ENCODE results near the gene ORAI3.

Gene ORAI3

DNA sequence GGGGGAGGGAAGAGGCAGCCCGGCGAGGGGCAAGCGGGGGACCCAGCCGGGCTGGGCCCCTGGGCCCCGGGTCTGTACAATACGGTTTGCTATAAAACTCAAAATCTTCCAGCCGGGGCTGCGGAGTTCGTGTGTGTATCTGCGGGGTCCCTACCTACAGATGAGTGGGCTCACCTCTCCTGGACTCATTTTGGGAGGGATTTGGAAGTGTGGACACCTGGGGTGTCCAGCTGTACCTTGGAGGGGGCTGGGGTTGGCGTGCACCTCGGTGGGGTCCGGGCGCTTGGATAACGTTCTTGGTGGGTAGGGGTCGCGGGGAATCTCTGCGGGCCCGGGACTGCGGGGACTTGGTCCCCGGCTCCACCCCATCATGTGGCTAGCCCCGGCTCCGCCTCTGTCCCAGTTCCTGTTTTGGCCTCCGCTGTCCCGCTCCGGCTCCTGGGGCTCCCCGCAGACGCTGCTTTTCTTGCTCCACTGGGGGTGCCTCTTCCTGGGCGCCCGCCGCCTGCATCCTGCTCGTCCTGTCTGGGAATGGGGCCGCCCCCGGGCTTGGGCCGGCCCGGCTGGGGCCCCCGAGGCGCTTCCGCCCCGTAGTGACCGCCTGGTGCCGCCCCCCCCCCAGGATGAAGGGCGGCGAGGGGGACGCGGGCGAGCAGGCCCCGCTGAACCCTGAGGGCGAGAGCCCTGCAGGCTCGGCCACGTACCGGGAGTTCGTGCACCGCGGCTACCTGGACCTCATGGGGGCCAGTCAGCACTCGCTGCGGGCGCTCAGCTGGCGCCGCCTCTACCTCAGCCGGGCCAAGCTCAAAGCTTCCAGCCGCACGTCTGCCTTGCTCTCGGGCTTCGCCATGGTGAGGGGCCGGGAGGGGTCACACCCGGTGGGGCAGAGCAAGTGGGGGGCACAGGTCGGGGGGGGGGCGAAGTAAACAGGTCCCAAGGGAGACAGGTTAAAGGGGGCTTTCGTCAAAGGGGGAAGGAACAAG lies at the start of gene ORAI3:
TSS of gene ORAI3 (plus strand) at position 402 of the 983 bp plus-strand sequence. CDS start at position 624, 222 bp downstream.
- peak in 1 of 2 experiments; percentile 18 for DNase-seq

DNA sequence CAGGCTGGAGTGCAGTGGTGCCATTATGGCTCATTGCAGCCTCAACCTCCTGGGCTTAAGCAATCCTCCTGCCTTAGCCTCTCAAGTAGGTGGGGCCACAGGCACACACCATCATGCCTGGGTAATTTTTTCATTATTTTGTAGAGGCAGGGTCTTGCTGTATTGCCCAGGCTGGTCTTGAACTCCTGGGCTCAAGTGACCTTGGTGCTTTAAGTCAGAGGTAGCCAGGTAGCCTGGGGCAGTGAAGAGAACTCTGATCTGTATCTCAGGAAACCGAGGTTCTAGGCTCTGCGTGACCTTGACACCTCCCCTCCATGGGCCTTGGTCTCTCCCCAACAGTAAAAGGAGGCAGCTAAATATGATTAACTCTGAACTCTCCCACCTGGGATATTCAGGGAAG lies 49.1 kb upstream of the ORAI3 start:
- DNase-seq: no peak

DNA sequence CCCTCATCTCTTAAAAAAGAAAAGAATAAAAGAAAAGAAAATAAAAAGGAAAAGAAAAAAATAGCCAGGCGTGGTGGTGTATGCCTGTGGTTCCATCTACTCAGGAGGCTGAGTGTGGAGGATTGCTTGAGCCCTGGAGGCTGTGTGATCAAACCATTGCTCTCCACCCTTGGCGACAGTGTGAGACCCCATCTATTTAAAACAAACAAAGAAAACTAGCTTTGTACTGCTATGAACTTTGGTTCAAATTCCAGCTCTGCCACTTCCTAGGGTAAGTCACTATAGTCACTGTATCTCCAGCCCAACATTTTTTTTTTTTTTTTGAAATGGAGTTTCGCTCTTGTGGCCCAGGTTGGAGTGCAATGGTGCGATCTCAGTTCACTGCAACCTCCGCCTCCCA lies 48.3 kb upstream of the ORAI3 start:
- no peak for DNase-seq

DNA sequence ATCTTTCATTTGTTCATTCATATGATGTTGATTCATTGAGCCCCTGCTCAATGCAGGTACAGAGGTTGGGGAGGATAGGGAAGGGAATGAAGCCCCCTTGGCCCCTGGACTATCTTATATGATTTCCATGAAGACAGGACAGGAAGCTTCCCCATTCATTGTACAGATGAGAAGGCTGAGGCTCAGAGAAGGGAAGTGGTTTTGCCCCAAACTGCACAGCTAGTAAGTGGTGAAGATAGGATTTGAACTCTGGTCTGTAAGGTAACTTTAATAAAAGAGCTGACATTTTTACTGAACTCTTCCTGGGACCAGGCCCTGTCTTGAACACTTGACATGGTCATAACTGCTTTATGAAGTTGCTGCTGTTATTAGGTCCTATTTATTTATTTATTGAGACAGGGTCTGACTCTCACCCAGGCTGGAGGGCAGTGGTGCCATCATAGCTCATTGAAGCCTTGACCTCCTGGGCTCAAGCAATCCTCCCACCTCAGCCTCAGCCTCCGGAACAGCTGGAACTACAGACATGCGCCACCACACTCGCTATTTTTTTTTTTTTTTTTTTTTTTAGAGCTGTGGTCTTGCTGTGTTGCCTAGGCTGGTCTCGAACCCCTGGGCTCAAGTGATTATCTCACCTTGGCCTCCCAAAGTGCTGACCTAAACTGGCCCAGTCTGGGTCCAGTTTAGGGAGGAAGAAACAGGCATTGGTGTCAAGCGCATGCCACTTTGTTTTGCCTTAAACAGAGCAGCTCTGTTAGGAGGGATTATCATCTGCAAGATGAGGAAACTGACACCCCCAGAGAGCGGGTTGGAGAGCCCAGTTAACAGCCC lies 47.5 kb upstream of the ORAI3 start:
- no peak for DNase-seq

DNA sequence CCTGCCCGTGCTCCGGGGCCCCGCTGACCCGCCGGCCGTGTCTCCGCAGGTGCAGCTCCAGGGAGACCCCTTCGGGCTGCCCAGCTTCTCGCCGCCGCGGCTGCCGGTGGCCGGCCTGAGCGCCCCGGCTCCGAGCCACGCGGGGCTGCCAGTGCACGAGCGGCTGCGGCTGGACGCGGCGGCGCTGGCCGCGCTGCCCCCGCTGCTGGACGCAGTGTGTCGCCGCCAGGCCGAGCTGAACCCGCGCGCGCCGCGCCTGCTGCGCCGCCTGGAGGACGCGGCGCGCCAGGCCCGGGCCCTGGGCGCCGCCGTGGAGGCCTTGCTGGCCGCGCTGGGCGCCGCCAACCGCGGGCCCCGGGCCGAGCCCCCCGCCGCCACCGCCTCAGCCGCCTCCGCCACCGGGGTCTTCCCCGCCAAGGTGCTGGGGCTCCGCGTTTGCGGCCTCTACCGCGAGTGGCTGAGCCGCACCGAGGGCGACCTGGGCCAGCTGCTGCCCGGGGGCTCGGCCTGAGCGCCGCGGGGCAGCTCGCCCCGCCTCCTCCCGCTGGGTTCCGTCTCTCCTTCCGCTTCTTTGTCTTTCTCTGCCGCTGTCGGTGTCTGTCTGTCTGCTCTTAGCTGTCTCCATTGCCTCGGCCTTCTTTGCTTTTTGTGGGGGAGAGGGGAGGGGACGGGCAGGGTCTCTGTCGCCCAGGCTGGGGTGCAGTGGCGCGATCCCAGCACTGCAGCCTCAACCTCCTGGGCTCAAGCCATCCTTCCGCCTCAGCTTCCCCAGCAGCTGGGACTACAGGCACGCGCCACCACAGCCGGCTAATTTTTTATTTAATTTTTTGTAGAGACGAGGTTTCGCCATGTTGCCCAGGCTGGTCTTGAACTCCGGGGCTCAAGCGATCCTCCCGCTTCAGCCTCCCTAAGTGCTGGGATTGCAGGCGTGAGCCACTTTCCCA lies 46.6 kb upstream of the ORAI3 start:
- no peak for DNase-seq

DNA sequence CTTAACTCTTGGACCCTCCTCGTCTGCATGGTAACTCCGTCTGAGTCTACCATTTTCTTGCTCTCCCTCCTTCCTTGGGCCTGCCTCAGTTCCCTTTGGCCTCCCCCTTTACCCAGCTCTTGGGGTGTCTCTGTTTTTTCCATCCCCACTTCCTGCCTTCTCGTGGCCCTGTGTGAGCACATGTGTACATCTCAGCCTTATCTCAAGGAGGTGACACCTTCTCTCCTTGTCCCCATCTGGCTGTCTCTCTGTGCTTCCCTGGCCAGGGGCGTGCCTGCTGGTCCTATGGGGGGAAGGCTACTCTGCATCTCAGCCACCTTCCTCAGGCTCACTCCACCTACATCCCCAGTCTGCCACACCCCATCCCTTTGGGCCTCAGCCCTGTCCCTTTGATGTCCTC lies 45.9 kb upstream of the ORAI3 start:
- DNase-seq: no peak

DNA sequence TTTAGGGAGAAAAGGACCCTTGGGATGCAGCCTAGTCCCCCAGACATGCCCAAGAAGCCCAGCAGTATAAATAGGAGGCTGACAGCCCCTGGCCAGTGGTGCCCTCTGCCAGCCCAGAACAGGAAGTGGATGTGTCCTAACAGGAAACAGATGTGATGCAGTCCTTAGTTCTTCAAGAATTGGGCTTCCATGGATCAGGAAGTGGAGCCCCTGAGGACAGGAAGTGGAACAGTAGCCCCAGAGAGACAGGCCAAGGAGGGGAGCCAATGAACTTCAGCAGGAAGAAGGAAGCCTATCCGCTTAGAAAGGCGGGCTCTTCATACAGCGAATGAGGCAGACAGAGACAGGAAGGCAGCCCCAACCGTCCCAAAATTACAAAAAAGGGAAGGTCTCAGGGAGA lies 45.3 kb upstream of the ORAI3 start:
- DNase-seq: no peak

DNA sequence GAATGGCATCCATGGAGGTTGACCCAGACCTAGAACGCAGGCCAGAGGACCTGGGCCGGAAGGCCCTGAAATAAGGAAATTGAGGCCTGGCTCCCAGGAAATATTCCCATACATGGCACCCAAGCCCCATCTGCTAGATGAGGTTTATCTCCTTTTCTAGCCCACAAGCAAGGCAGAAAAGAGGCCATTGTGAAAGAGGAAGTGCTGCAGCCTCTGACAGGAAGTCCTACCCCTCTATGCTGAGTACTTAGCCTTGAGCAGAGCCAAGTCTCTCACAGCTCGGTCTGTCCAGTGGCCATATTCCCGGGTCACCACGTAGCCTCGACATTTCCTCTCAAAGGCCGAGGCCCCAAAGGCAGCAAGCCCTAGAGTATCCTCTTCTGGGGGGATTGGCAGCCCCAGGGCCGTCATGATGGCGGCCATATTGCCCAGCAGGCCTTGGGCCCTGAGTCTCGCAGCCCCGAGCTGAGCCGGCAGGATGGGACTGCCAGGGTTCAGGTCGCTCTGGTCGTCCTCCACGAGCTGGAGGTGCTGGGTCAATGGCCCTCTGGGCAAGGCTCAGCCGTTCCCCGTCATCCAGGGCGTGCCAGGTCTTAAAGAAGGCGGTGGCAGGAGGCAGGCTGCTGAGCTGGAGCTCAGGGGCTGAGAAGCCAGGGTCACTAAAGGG lies 44.6 kb upstream of the ORAI3 start:
- no peak for DNase-seq

DNA sequence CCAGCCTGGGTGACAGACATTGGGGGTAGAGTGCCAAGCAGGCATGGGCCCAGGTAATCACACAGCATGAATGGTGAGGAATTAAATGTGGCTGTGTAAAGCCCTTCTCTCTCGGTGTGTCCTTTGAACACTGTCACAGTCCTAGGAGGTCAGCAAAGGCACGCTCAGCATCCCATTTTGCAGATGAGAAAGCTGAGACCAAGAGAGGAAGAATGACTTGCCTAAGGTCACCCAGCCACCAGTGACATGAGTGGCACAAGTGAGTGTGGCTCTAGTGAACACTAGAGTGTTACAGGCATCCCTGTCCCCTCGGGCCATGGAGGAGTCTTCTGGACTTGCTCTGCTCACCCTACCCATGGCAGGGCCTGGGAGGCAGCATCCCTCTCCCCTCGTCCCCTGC lies 41.8 kb upstream of the ORAI3 start:
- no peak for DNase-seq

DNA sequence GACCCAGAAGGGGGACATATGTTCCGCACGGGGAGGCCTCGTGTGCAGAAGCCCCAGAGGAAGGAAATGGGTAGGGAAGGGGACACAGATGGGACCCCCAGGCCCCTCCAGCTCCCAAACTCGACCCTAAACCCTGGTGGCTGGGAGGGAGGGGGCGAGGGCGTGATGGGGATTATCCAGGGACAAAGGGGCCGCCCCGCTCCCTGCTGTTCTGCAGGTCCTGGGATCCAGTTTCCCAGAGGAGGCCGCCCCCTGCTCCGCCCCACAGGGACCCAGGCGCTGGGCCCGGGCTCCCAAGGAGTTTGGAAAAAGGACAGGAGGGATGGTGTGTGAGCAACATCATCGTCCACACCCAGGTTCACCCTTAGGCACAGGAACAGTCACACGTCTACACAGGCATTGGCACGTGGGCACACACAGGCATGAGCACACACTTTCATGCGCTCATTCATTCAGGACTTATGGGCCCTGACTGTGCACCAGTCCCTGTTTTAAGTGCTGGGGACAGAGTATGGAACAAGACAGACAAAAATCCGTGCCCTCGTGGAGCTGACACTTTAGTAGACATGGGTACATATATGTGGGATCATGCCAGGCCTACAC lies 38.3 kb upstream of the ORAI3 start:
- no peak for DNase-seq

DNA sequence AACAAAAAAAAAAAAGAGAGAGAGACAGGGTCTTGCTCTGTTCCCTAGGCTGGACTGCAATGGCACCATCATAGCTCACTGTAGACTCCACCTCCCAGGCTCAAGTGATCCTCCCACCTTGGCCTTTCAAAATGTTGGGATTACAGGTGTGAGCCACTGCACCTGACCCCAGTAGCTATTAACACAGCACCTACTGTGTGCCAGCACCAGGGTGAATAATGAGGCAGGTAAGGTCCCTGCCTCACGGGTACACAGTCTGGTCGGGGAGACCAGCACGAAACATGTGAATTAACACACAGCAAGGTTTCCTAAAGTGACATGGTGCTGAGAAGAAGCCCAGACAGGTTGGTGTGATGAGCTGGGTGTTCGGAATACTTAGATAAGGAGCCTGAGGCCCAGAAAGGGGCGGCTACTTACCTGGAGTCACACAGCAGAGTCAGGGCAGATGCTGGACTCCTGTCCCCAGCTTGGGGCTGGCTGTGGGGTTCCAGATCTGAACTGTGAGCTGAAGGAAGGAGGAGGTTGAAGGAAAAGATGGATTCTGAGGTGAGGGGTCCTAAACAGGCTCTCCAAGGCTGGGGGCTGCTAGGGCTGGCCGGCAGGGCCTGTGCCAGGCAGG lies 36.0 kb upstream of the ORAI3 start:
- no peak for DNase-seq

DNA sequence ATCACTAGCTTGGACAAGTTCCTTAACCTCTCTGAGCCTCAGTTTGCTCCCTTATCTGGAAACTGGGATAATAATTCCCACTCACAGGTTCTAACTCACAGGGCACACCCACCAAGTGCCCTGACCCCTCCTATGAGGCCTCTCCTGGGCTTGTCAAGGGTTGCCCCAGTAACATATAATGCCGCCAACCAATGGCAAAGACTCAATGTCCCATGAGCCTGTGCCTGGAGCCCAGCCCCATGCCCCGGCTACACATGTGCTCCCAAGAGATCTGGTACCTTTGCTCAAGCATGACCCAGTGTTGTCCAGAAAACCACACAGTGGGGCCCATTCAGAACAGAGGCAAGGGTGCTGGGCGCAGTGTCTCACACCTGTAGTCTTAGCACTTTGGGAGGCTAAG lies 34.0 kb upstream of the ORAI3 start:
- no peak for DNase-seq

DNA sequence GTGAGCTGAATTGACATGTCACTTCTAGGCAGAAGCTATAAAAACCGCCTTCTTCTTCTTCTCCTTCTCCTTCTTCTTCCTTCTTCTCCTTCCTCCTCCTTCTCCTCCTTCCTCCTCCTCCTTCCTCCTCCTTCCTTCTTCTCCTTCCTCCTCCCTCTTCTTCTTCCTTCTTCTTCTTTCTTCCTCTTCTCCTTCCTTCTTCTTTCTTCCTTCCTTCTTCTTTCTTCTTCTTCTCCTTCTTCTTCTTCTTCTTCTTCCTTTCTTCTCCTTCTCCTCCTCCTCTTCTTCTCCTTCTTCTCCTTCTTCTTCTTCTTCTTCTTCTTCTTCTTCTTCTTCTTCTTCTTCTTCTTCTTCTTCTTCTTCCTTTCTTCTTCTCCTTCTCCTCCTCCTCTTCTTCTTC lies 30.3 kb upstream of the ORAI3 start:
- no peak for DNase-seq

DNA sequence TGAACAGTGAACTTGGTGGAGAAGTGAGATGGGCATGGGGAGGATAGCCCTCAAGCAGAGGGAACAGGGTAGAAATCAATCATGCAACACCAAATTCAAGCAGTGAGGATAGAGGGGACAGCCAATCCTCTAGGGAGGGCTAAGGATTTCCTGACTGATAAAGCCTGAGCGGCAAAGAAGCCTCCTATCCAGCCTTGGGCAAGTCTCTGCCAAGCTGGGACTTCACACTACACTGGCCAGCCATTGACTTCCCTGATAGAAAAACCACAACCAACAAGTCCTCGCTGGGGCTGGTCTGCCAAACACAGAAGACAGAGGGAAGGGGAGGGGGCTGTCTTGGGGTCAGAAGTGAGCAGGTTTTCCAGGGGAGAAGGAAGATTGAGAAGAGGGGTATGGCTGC lies 28.0 kb upstream of the ORAI3 start:
- DNase-seq: no peak

DNA sequence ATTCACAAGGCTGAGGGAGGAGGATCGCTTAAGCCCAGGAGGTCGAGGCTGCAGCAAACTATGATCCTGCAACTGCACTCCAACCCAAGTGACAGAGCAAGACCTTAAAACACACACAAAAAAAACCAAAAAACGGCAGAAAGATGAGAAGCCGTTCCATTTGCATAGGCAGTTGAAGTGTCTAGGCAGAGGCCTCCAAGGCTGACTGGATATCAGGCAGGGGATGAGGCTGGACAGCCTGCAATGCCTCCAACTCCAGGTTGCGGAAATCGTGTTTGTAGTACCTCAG lies 27.5 kb upstream of the ORAI3 start:
- DNase-seq: no peak

DNA sequence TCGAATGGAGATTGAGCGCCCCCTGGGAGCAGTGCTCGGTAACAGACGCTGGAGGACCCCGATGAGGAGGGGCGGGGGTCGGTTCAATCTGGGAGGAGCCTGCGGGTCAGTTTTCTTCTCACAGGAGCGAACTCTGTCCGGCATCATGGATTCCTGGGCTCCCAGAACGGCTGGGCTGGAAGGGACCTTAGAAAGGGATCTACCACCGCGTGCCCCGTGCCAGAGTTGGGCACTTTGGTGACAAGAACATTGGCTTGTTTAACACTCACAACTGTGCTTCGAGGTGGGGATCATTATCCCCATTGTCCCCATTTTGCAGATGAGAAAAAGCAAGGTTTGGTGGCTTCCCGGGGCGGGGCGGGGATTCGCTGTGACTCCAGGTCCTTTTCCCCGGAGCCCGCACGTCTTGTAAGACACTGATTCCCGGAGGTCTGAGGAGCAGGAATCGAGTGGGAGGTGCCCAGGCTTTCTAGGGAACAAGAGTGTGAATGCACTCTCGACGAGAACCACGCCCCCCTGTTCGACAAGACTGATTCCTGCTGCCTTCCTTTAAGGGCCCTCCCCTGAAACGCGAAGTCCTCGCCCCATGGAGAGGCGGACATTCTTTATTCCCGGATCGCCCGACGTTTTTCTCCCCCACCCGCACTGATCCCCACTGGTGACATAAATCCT lies 27.0 kb upstream of the ORAI3 start:
- DNase-seq: peak in 1 of 2 experiments; percentile 41

DNA sequence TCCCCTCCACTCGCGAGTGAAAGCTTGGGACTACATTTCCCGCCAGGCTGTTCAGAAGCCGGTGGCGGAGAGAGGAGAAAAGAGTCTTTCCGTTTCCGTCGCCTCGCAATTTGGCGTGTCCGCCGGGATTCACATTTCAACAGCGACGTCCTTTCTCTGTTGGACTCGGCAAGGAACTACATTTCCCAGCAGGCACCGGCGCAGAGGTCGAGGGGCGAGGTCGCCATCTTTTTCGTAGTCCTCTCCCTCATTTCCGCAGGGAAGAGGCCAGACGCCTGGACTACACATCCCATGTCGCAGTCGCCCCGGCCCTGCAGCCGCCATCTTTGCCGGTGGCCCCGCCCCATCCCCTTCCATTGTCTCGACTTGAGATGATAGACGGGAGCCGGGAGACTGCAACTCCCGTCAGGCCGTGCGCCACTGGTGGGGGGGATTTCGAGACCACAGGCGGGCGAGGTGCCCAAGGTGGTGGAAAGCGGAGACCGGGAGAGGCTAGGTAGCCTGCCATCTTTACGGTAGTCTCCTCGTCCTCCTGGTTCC lies 26.4 kb upstream of the ORAI3 start:
- peak; percentile 99 to 100 for DNase-seq

DNA sequence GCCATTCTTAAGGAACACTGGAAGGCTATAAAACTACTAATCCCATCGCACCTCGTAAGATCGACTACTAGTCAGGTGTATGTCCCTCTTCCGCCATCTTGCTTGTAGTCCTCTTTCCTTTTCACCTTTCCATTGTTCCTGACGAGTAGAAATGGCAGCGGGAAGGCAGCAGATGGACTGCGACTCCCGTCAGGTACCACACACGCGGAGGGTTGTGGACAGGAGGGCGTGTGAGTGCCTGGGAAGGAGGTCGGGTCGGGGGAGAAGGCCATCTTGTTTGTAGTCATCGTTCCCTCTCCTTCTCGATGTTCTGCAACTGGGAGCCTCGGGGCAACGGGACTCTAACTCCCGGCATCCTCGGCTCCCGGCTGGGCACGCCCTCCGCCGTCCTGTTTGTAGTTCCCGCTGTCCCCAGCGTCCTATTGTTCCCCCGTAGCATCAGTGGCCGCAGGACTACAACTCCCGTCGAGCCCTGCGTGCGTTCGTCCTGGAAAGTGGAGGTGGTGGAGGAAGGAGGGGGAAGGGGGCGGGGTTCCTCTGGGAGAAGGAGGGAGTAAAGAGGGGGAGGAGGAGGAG lies 25.8 kb upstream of the ORAI3 start:
- peak; percentile 100 for DNase-seq

DNA sequence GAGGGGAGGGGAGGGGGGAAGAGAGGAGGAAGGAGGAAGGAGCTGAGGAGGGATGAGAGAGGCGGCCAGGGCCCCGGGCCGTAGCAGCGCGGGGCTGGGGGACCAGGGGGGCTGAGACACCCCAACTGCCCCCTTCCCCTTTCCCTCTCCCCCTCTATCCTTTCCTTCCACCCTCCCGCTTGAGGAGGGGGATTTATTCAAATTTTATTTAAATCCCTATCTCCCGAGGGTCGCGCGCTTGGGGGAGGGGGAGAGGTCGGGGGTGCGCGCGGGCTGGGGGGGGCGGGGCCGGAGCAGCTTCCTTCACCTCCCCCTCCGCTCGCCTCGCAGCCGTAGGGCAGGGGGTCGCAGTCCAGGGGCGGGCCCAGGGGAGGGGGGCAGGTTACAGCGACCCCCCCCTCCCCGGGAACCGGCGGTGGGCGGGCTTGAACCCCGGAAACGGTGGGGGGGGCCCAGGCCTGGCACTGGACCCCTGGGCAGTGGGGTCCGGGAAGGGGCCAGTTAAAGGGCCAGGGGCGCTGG lies 25.3 kb upstream of the ORAI3 start, which contains the start of gene FBXL19:
TSS of gene FBXL19 (plus strand) at position 19 of the 522 bp plus-strand sequence. CDS start 2,183 bp downstream, outside the sequence.
- no peak for DNase-seq

Data from cerebellar nuclear complex (tissue), 1 donor.